Loucy (cell line): ENCODE data around the gene STON2.

Experiments used
- H2AFZ ChIP-seq: fragments of 200-600 bp; sonication (generic); 2 replicates; pipeline ENCODE4 v1.6.0; 2016; ENCODE audit warnings: antibody characterized with exemption, mild to moderate bottlenecking, low read length, moderate library complexity
- H3F3A ChIP-seq: fragments of 200-600 bp; 2 replicates; pipeline ENCODE4 v1.6.0; 2016; ENCODE audit warnings: antibody characterized with exemption, low read depth, mild to moderate bottlenecking
- H3K27me3 ChIP-seq: fragments of 200-600 bp; sonication (generic); 2 replicates; pipeline ENCODE4 v1.6.1; 2014; ENCODE audit warnings: low read length, mild to moderate bottlenecking; ENCODE audit not compliant: insufficient read depth, poor library complexity, severe bottlenecking
- H3K36me3 ChIP-seq: fragments of 200-600 bp; sonication (generic); 2 replicates; pipeline ENCODE4 v1.6.1; 2016; ENCODE audit warnings: low read length; ENCODE audit not compliant: insufficient read depth
- H3K4me1 ChIP-seq: fragments of 200-600 bp; sonication (generic); 2 replicates; pipeline ENCODE4 v1.5.1; 2014; ENCODE audit warnings: low read length, mild to moderate bottlenecking; ENCODE audit not compliant: insufficient read depth, poor library complexity, severe bottlenecking
- H3K4me2 ChIP-seq: fragments of 200-600 bp; sonication (generic); 2 replicates; pipeline ENCODE4 v1.6.0; 2014; ENCODE audit warnings: antibody characterized with exemption, low read length, low read depth, mild to moderate bottlenecking; ENCODE audit not compliant: poor library complexity, severe bottlenecking
- H3K4me3 ChIP-seq: fragments of 200-600 bp; sonication (generic); 2 replicates; pipeline ENCODE4 v1.5.1; 2014; ENCODE audit warnings: low read length, mild to moderate bottlenecking, mixed read lengths; ENCODE audit not compliant: poor library complexity, severe bottlenecking
- H3K79me2 ChIP-seq: fragments of 200-600 bp; sonication (generic); 2 replicates; pipeline ENCODE4 v1.6.1; 2014; ENCODE audit warnings: low read length; ENCODE audit not compliant: insufficient read depth
- H3K9ac ChIP-seq: fragments of 200-600 bp; sonication (generic); 2 replicates; pipeline ENCODE4 v1.6.0; 2014; ENCODE audit warnings: mild to moderate bottlenecking, low read depth, low read length, moderate library complexity; ENCODE audit not compliant: poor library complexity, severe bottlenecking
- H3K9me2 ChIP-seq: fragments of 200-600 bp; sonication (generic); replicated peaks from 2 replicates; pipeline ENCODE4 v1.6.1; 2016; ENCODE audit warnings: low read depth, low read length, mixed read lengths
- H3K9me3 ChIP-seq: fragments of 200-600 bp; sonication (generic); 2 replicates; pipeline ENCODE4 v1.6.1; 2014; ENCODE audit warnings: mild to moderate bottlenecking, antibody characterized with exemption, low read length, low read depth; ENCODE audit not compliant: insufficient read depth
- H4K20me1 ChIP-seq: fragments of 200-600 bp; sonication (generic); 2 replicates; pipeline ENCODE4 v1.6.0; 2014; ENCODE audit warnings: antibody characterized with exemption, low read length, mild to moderate bottlenecking; ENCODE audit not compliant: insufficient read depth, poor library complexity, severe bottlenecking
- CTCF ChIP-seq: fragments of 200-600 bp; sonication (generic); conservative IDR thresholded peaks from 2 replicates; pipeline ENCODE4 v1.5.1; 2014; ENCODE audit warnings: mild to moderate bottlenecking, antibody characterized with exemption, low read length
- EZH2phosphoT487 ChIP-seq: fragments of 200-600 bp; IDR thresholded peaks from 2 replicates; pipeline ENCODE4 v1.6.1; 2018; ENCODE audit warnings: antibody characterized with exemption, mild to moderate bottlenecking, moderate library complexity, borderline replicate concordance

STON2 gene

GRCh38 chr14:81312289-81312876, 87.7 kb downstream of the STON2 start:
- H3K27me3 ChIP-seq, result no peaks in the 10 kb centered on the region
- H3K4me1 ChIP-seq, result no peaks in the 10 kb centered on the region
- no peaks in the 10 kb centered on the region for H4K20me1 ChIP-seq
- no peak for TF ChIP-seq EZH2phosphoT487
- no peaks in the 10 kb centered on the region for H3K79me2 ChIP-seq
- H3K4me3 ChIP-seq, result no peak overlapping the region
- H3K36me3 ChIP-seq, result no peaks in the 10 kb centered on the region
- no peaks in the 10 kb centered on the region for H3K9me3 ChIP-seq
- no peak overlapping the region for H2AFZ ChIP-seq
- no peaks in the 10 kb centered on the region for H3F3A ChIP-seq
- no peaks in the 10 kb centered on the region for H3K9me2 ChIP-seq
- no peak overlapping the region for H3K9ac ChIP-seq
- H3K4me2 ChIP-seq, result no peak overlapping the region

- Histone ChIP-seq H3F3A (no peaks in the 10 kb centered on the region), H3K4me1 (no peaks in the 10 kb centered on the region)
- TF ChIP-seq CTCF, result no peak
- TF ChIP-seq EZH2phosphoT487, result no peak
Measured at GRCh38 chr14:81311778-81312177, 88.3 kb downstream of the STON2 start.

GRCh38 chr14:81311141-81311540, 89.0 kb downstream of the STON2 start:
- H3K36me3 ChIP-seq, result no peaks in the 10 kb centered on the region
- H3K27me3 ChIP-seq, result no peaks in the 10 kb centered on the region
- H3F3A ChIP-seq, result no peaks in the 10 kb centered on the region
- H3K79me2 ChIP-seq, result no peaks in the 10 kb centered on the region
- no peaks in the 10 kb centered on the region for H3K9me2 ChIP-seq
- no peak overlapping the region for H3K4me3 ChIP-seq
- no peak overlapping the region for H2AFZ ChIP-seq
- no peaks in the 10 kb centered on the region for H4K20me1 ChIP-seq
- H3K4me2 ChIP-seq, result no peak overlapping the region
- H3K4me1 ChIP-seq, result no peaks in the 10 kb centered on the region
- H3K9me3 ChIP-seq, result no peaks in the 10 kb centered on the region
- TF ChIP-seq EZH2phosphoT487 (no peak), CTCF (no peak)
- H3K9ac ChIP-seq, result no peak overlapping the region

More at GRCh38 chr14:81311778-81312177, 88.3 kb downstream of the STON2 start:
- Histone ChIP-seq H2AFZ (no peak overlapping the region), H3K4me3 (no peak overlapping the region), H3K4me2 (no peak overlapping the region), H3K9me2 (no peaks in the 10 kb centered on the region), H3K79me2 (no peaks in the 10 kb centered on the region), H4K20me1 (no peaks in the 10 kb centered on the region), H3K9ac (no peak overlapping the region), H3K27me3 (no peaks in the 10 kb centered on the region), H3K9me3 (no peaks in the 10 kb centered on the region), H3K36me3 (no peaks in the 10 kb centered on the region)

GRCh38 chr14:81310606-81311005, 89.5 kb downstream of the STON2 start:
- H4K20me1 ChIP-seq, result no peaks in the 10 kb centered on the region
- H3K9me3 ChIP-seq, result no peaks in the 10 kb centered on the region
- H3K4me1 ChIP-seq, result no peaks in the 10 kb centered on the region
- no peaks in the 10 kb centered on the region for H3K79me2 ChIP-seq
- no peaks in the 10 kb centered on the region for H3F3A ChIP-seq
- H3K4me2 ChIP-seq, result no peak overlapping the region
- H3K9me2 ChIP-seq, result no peaks in the 10 kb centered on the region
- TF ChIP-seq EZH2phosphoT487 (no peak), CTCF (no peak)
- H3K4me3 ChIP-seq, result no peak overlapping the region
- H3K9ac ChIP-seq, result no peak overlapping the region
- no peak overlapping the region for H2AFZ ChIP-seq
- H3K27me3 ChIP-seq, result no peaks in the 10 kb centered on the region
- no peaks in the 10 kb centered on the region for H3K36me3 ChIP-seq
